ENCODE results near the gene APH1B.

The APH1B gene

GRCh38 chr15:63264688-63265293 lies 12.6 kb upstream of the APH1B start:
- H3K27ac Mint-ChIP-seq: no peak overlapping the region
- H3K4me3 Mint-ChIP-seq: no peak overlapping the region
- no peaks in the 10 kb centered on the region for H3K9me3 Mint-ChIP-seq
- no peaks in the 10 kb centered on the region for H3K27me3 Mint-ChIP-seq
- H3K4me1 Mint-ChIP-seq (ENCODE audit: low read depth): peaks cover under 1% of the 10 kb centered on the region
- H3K36me3 Mint-ChIP-seq (ENCODE audit: low read depth): peaks cover 84% of the 10 kb centered on the region

GRCh38 chr15:63274427-63274826 lies 3.0 kb upstream of the APH1B start:
- Mint-ChIP-seq H3K9me3 (no peaks in the 10 kb centered on the region), H3K4me3 (no peak overlapping the region), H3K27ac (peak overlapping the region; percentile 26), H3K36me3 (ENCODE audit: low read depth) (peaks cover 44% of the 10 kb centered on the region), H3K27me3 (no peaks in the 10 kb centered on the region), H3K4me1 (ENCODE audit: low read depth) (peaks cover 46% of the 10 kb centered on the region)

GRCh38 chr15:63276342-63277037 lies 915 bp upstream of the APH1B start:
- H3K27me3 Mint-ChIP-seq: no peaks in the 10 kb centered on the region
- peak overlapping the region; percentile 86 for H3K4me3 Mint-ChIP-seq
- H3K9me3 Mint-ChIP-seq: no peaks in the 10 kb centered on the region
- H3K27ac Mint-ChIP-seq: peak overlapping the region; percentile 93
- peaks cover 43% of the 10 kb centered on the region for H3K4me1 Mint-ChIP-seq (ENCODE audit: low read depth)
- peaks cover 31% of the 10 kb centered on the region for H3K36me3 Mint-ChIP-seq (ENCODE audit: low read depth)

- Mint-ChIP-seq H3K36me3 (ENCODE audit: low read depth) (peaks cover 23% of the 10 kb centered on the region), H3K9me3 (no peaks in the 10 kb centered on the region), H3K27ac (peak overlapping the region; percentile 49), H3K27me3 (no peaks in the 10 kb centered on the region), H3K4me1 (ENCODE audit: low read depth) (peaks cover 43% of the 10 kb centered on the region), H3K4me3 (peak overlapping the region; percentile 79)
Observed at GRCh38 chr15:63277893-63278456, 570 bp downstream of the APH1B start.

DNA sequence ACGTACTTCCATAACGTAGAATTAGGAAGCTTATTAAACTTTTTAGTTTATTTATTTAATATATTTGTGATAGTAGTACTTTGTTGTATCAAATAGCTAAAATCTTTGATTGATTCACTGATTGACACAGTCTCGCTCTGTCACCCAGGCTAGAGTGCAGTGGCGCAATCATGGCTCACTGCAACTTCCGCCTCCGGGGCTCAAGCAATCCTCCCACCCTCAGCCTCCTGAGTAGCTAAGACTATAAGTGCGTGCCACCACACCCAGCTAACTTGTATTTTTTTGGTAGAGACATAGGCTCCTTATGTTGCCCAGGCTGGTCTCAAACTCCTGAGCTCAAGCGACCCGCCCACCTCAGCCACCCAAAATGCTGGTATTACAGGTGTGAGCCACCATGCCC lies 5.7 kb downstream of the APH1B start:
- H3K36me3 Mint-ChIP-seq (ENCODE audit: low read depth): peaks cover 30% of the 10 kb centered on the region
- peaks cover 15% of the 10 kb centered on the region for H3K4me1 Mint-ChIP-seq (ENCODE audit: low read depth)
- no peaks in the 10 kb centered on the region for H3K27me3 Mint-ChIP-seq
- no peak overlapping the region for H3K27ac Mint-ChIP-seq
- no peak overlapping the region for H3K4me3 Mint-ChIP-seq
- H3K9me3 Mint-ChIP-seq: no peaks in the 10 kb centered on the region

DNA sequence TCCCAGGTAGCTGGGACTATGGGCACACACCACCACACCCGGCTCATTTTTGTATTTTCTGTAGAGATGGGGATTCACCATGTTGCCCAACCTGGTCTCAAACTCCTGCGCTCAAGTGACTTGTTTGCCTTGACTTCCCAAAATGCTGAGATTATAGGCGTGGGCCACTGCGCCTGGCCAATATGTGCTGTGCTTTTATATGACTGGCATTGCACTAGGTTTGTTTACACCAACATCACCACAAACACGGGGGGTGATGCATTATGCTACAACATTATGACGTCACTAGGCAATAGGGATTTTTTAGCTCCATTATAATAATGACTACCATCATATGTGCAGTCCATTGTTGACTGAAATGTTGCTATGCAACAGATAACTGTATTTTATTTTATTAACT lies 6.9 kb downstream of the APH1B start:
- no peak overlapping the region for H3K27ac Mint-ChIP-seq
- H3K4me3 Mint-ChIP-seq: no peak overlapping the region
- no peaks in the 10 kb centered on the region for H3K27me3 Mint-ChIP-seq
- peaks cover 11% of the 10 kb centered on the region for H3K4me1 Mint-ChIP-seq (ENCODE audit: low read depth)
- H3K36me3 Mint-ChIP-seq (ENCODE audit: low read depth): peaks cover 23% of the 10 kb centered on the region
- no peaks in the 10 kb centered on the region for H3K9me3 Mint-ChIP-seq

DNA sequence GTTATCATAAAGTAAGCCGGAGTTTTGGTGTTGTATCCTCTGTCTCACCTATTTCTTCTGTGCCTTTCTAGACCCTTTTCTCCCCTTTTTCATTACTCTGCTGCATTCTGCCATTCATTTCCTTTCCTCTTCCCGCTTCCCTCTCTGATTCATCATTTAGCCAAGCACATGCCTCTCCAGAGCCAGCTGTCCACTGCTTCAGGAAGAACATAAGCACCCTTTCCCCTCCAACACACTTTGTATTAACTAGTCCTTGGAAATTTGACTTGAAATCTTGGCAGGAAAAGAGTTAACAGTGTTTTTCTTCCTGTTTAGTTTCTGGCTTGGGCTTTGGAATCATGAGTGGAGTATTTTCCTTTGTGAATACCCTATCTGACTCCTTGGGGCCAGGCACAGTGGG lies 9.7 kb downstream of the APH1B start:
- Mint-ChIP-seq H3K27ac (no peak overlapping the region), H3K4me1 (ENCODE audit: low read depth) (peaks cover 11% of the 10 kb centered on the region), H3K9me3 (no peaks in the 10 kb centered on the region), H3K36me3 (ENCODE audit: low read depth) (peaks cover 29% of the 10 kb centered on the region), H3K4me3 (no peak overlapping the region), H3K27me3 (no peaks in the 10 kb centered on the region)

GRCh38 chr15:63288342-63288741 lies 10.9 kb downstream of the APH1B start:
- H3K9me3 Mint-ChIP-seq: no peaks in the 10 kb centered on the region
- H3K27ac Mint-ChIP-seq: no peak overlapping the region
- H3K4me3 Mint-ChIP-seq: no peak overlapping the region
- no peaks in the 10 kb centered on the region for H3K27me3 Mint-ChIP-seq
- peaks cover 9% of the 10 kb centered on the region for H3K4me1 Mint-ChIP-seq (ENCODE audit: low read depth)
- peaks cover 28% of the 10 kb centered on the region for H3K36me3 Mint-ChIP-seq (ENCODE audit: low read depth)

GRCh38 chr15:63288778-63289378 lies 11.5 kb downstream of the APH1B start:
- Mint-ChIP-seq H3K9me3 (no peaks in the 10 kb centered on the region), H3K27ac (no peak overlapping the region), H3K36me3 (ENCODE audit: low read depth) (peaks cover 24% of the 10 kb centered on the region), H3K4me1 (ENCODE audit: low read depth) (peaks cover 6% of the 10 kb centered on the region), H3K27me3 (no peaks in the 10 kb centered on the region), H3K4me3 (no peak overlapping the region)

DNA sequence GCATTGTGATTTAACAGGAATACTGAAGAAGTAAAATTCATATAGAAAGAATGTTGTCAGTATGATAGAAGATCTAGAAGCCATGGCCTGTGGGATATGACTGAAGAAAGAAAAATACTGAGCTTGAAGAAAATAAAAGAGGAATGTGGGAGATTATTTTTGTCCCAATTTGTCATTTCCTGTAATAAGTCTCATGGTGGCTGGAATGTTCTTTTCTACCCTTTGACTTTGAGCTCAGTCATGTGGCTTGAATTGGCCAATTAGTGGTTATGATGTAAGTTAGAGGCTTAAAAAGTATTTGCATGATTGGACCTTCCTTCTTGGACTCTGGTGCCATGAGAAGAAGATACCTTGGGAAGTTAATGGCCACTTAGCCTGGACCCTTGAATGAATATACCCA lies 14.1 kb downstream of the APH1B start:
- no peaks in the 10 kb centered on the region for H3K9me3 Mint-ChIP-seq
- no peaks in the 10 kb centered on the region for H3K27me3 Mint-ChIP-seq
- no peak overlapping the region for H3K27ac Mint-ChIP-seq
- H3K36me3 Mint-ChIP-seq (ENCODE audit: low read depth): peaks cover 38% of the 10 kb centered on the region
- no peak overlapping the region for H3K4me3 Mint-ChIP-seq
- H3K4me1 Mint-ChIP-seq (ENCODE audit: low read depth): peaks cover 9% of the 10 kb centered on the region

GRCh38 chr15:63292241-63292640 lies 14.8 kb downstream of the APH1B start:
- H3K4me3 Mint-ChIP-seq: no peak overlapping the region
- H3K27me3 Mint-ChIP-seq: no peaks in the 10 kb centered on the region
- H3K27ac Mint-ChIP-seq: no peak overlapping the region
- H3K9me3 Mint-ChIP-seq: no peaks in the 10 kb centered on the region
- H3K4me1 Mint-ChIP-seq (ENCODE audit: low read depth): peaks cover 9% of the 10 kb centered on the region
- peaks cover 35% of the 10 kb centered on the region for H3K36me3 Mint-ChIP-seq (ENCODE audit: low read depth)

DNA sequence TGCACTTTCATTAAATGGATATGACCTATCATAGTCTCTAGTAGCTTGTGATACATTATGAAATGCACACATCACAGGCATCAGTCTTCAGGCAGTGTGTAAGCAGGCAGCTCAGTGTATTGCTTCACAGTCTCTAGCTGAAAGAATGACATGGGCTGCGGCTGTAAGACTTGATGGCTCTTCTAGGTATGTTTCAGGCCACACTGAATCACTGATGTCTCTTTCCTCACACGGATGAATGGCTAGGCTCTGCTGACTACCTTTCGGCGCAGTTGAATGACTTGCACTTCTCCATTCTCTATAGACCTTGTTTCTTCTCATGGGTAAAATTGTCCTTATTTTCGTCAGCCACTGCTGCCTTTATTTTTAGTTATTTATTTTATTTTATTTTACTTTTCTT lies 15.4 kb downstream of the APH1B start:
- peaks cover 30% of the 10 kb centered on the region for H3K36me3 Mint-ChIP-seq (ENCODE audit: low read depth)
- H3K4me1 Mint-ChIP-seq (ENCODE audit: low read depth): peaks cover 9% of the 10 kb centered on the region
- H3K4me3 Mint-ChIP-seq: no peak overlapping the region
- H3K27me3 Mint-ChIP-seq: no peaks in the 10 kb centered on the region
- no peak overlapping the region for H3K27ac Mint-ChIP-seq
- H3K9me3 Mint-ChIP-seq: no peaks in the 10 kb centered on the region

- Mint-ChIP-seq H3K27me3 (no peaks in the 10 kb centered on the region), H3K4me3 (no peak overlapping the region), H3K9me3 (no peaks in the 10 kb centered on the region), H3K36me3 (ENCODE audit: low read depth) (peaks cover 33% of the 10 kb centered on the region), H3K4me1 (ENCODE audit: low read depth) (peaks cover 3% of the 10 kb centered on the region), H3K27ac (no peak overlapping the region)
Observed at GRCh38 chr15:63294359-63294758, 17.0 kb downstream of the APH1B start.

DNA sequence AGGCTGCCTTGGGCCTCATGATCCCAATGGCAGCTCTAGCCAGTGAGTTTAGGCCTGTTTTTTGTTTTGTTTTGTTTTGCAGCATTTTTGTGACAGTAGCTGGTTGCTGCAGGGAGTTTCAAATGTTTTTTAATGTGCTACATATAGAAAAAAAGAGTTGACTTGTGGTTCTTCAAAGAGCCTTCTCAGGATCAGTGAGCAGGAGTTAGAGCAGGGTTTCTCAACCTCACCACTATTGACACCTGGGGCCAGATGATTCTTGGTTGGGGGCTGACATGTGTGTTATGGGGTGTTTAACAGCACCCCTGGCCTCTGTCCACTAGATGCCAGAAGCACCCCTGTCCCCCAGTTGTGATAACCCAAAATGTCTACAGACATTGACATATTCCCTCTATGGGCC lies 17.9 kb downstream of the APH1B start:
- no peak overlapping the region for H3K4me3 Mint-ChIP-seq
- H3K9me3 Mint-ChIP-seq: no peaks in the 10 kb centered on the region
- H3K27ac Mint-ChIP-seq: no peak overlapping the region
- peaks cover 3% of the 10 kb centered on the region for H3K4me1 Mint-ChIP-seq (ENCODE audit: low read depth)
- H3K36me3 Mint-ChIP-seq (ENCODE audit: low read depth): peaks cover 35% of the 10 kb centered on the region
- no peaks in the 10 kb centered on the region for H3K27me3 Mint-ChIP-seq

DNA sequence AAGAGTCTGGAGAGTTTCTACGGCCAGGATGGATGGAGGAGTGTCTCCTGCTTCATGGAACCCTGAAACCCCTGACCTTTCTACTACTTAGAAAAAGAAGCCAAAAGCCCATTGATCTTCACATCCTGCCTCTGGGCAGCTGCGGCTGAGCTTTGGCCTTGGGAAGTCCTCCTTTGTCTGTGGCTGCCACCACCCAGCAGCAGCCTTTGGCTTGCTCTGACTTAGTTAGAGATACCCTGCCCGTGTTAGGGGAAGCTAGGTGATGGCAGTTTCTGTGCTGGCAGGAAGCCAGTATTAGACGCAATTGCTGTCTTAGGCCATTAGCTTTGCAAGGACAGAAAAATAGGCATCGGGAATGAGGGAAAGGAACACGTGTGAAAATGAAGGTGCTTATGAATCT lies 18.8 kb downstream of the APH1B start:
- peaks cover 39% of the 10 kb centered on the region for H3K36me3 Mint-ChIP-seq (ENCODE audit: low read depth)
- no peak overlapping the region for H3K4me3 Mint-ChIP-seq
- peaks cover 3% of the 10 kb centered on the region for H3K4me1 Mint-ChIP-seq (ENCODE audit: low read depth)
- no peak overlapping the region for H3K27ac Mint-ChIP-seq
- no peaks in the 10 kb centered on the region for H3K9me3 Mint-ChIP-seq
- no peaks in the 10 kb centered on the region for H3K27me3 Mint-ChIP-seq

Measured in stimulated activated naive CD8-positive, alpha-beta T cell treated with anti-CD3 and anti-CD28 coated beads, Interleukin-15, Interleukin-2, amounts not matched to agents 100 ng/mL and 50 ng/mL, for 24 hours (primary cell).